ENCODE results near the gene ZSCAN18. TPM values are rescaled to one million over a fixed set of nuclear protein-coding genes. Genes with fewer than 3 reads are reported as not detected.
"Not testable (repeated sequence)": the region's sequence is repeated elsewhere in the genome, so short reads cannot be mapped to it uniquely, and the experiment has no call there.

ZSCAN18 gene, protein sequence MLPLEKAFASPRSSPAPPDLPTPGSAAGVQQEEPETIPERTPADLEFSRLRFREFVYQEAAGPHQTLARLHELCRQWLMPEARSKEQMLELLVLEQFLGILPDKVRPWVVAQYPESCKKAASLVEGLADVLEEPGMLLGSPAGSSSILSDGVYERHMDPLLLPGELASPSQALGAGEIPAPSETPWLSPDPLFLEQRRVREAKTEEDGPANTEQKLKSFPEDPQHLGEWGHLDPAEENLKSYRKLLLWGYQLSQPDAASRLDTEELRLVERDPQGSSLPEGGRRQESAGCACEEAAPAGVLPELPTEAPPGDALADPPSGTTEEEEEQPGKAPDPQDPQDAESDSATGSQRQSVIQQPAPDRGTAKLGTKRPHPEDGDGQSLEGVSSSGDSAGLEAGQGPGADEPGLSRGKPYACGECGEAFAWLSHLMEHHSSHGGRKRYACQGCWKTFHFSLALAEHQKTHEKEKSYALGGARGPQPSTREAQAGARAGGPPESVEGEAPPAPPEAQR
- 10 to 100 TPM; 22.2 to 39.2 (median 36.7) TPM for polyA plus RNA-seq (ENCODE audit: low read depth in 6 of 6)

DNA sequence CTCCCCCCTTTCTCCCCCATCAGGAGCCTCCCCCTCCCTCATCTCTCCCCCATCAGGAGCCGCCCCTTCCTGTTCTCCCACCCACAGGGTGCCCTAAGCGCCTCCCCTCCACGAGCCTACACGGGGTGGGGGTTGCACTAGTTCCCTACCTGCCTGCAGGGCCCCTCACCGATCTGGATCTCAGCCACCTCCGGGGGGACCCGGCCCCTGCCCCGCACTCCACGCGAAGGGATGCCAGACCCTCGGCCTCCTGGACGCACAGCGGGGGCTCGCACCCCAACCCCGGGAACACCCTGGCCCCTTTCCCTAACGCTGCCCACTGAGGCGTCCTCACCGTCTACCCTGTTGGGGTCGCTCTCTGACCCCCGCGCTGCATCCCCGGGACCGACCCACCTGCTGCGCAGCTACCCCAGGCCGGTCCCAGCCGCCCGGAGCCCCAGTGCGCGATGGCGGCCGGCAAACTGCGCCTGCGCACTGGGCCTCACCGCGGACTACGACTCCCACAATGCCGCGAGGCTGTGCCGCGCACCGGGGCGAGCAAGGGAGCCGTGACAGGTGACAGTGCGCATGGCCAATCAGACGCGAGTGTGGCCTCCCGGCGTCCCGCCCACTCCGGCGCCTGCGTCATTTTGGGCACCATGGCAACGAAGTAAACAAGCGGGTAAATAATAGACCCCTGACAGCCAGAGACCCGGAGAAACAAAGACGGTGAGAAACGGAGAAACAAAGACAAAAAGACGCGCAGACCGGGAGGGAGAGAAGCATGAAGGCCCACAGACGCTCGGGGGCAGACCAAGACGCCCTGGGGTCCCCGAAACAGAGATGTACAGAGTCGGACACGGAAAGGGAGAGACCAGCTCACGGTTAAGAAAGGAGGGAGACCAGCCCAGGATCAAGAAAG, at the start of gene ZSCAN18:
Gene ZSCAN18, minus strand, starts transcription at position 451 of the 901 bp plus-strand sequence. CDS start 7,964 bp downstream, outside the sequence.
- peaks cover 8 to 23% of the 10 kb centered on the region in 2 donors for H3K36me3 Mint-ChIP-seq
- DNase-seq (peak; percentile 100), ATAC-seq (ENCODE audit: low read depth in 2 of 2) (peak; percentile 87)
- peaks cover 0 to 22% (median 12%) of the 10 kb centered on the region in 7 donors for H3K9me3 Mint-ChIP-seq
- no peaks in the 10 kb centered on the region for H3K27me3 Mint-ChIP-seq
- peaks cover 28 to 41% (median 31%) of the 10 kb centered on the region in 3 donors for H3K4me1 Mint-ChIP-seq
- H3K27ac Mint-ChIP-seq = peak within 1 kb of the TSS; percentile 100
- peak within 1 kb of the TSS; percentile 84 to 96 (median 94) for H3K4me3 Mint-ChIP-seq

DNA sequence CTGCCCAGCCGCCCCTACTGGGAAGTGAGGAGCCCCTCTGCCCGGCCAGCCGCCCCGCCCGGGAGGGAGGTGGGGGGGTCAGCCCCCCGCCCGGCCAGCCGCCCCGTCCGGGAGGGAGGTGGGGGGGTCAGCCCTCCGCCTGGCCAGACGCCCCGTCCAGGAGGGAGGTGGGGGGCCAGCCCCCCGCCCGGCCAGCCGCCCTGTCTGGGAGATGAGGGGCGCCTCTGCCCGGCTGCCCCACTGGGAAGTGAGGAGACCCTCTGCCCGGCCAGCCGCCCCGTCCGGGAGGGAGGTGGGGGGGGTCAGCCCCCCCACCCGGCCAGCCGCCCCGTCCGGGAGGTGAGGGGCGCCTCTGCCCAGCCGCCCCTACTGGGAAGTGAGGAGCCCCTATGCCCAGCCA, 49.4 kb upstream of the ZSCAN18 start:
- Mint-ChIP-seq H3K4me1 (peaks cover 11 to 16% (median 15%) of the 10 kb centered on the region in 3 donors), H3K36me3 (peaks cover 7 to 11% of the 10 kb centered on the region in 2 donors), H3K9me3 (peaks cover 0 to 23% (median 15%) of the 10 kb centered on the region in 7 donors)
- not testable (repeated sequence) for ATAC-seq (ENCODE audit: low read depth in 2 of 2); H3K27ac Mint-ChIP-seq; DNase-seq; H3K4me3 Mint-ChIP-seq; H3K27me3 Mint-ChIP-seq

DNA sequence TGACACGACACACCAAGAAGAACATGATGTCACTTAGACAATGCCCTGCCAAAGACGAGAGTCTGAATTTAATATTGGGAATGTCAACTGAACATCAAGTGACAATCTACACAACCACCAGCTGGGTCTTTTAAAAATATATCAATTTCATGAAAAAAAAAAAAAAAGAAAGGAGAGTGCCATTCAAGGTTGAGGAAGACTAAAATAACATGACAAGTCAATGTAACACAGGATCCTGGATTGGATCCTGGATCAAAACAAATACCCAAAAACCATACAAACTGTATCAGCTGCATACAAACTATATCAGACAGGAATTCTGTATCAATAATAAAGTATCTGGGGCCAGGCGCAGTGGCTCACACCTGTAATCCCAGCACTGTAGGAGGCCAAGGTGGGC, 47.8 kb upstream of the ZSCAN18 start:
- Mint-ChIP-seq H3K4me1 (peaks cover 11 to 13% (median 11%) of the 10 kb centered on the region in 3 donors), H3K4me3 (peak overlapping the region in 2 of 8 donors; percentile 47 to 59), H3K36me3 (peaks cover 14 to 20% of the 10 kb centered on the region in 2 donors), H3K27ac (no peak overlapping the region), H3K27me3 (no peaks in the 10 kb centered on the region), H3K9me3 (peaks cover 0 to 28% (median 18%) of the 10 kb centered on the region in 7 donors)
- no peak for DNase-seq
- ATAC-seq (ENCODE audit: low read depth in 2 of 2) = no peak

DNA sequence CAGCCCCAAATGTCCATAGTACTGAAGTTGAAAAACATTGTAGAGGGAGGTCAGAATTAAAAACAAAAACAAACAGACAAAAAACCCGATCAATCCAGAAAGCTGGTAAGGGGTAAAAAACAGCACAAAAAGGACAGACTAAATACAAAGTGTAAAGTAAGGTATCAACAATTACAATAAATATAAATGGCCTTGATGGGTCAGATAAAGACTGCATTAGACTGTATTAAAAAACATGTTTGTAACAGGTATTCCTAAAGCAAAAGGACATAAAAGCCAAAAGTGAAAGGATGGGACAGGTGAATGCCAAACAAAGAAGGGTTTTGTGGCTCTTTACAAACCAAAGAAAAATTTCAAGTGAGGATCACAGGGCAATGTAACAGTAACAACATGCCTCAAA, 36.2 kb upstream of the ZSCAN18 start:
- DNase-seq (no peak), ATAC-seq (ENCODE audit: low read depth in 2 of 2) (no peak)
- Mint-ChIP-seq H3K27ac (peak overlapping the region in 1 of 6 donors; percentile 16), H3K4me1 (peaks cover 0 to 4% (median 0%) of the 10 kb centered on the region in 3 donors), H3K36me3 (peaks cover 62 to 63% of the 10 kb centered on the region in 2 donors), H3K4me3 (no peak overlapping the region), H3K27me3 (no peaks in the 10 kb centered on the region), H3K9me3 (peaks cover 11 to 94% (median 77%) of the 10 kb centered on the region in 7 donors)

DNA sequence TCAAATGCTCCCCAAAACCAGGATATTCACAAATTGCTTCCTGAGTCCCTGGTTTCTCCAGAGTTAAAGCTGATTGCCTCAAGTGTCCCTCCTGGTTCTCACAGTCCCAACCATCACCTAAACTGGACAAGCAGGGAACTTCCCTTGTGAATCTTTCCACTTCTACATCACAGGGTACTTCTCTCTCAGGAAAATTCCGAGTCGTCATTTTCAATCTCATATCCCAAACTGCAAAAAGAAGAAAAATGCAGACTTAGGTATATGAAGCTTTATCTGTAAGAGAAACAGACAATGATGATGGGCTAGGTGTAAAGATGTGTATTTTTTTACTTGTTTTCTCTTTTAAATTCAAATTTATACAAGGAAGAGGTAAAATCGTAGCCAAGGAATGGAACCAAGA, 31.3 kb upstream of the ZSCAN18 start:
- no peaks in the 10 kb centered on the region for H3K27me3 Mint-ChIP-seq
- DNase-seq = no peak
- H3K4me3 Mint-ChIP-seq = peak overlapping the region in 1 of 8 donors; percentile 1
- no peak for ATAC-seq (ENCODE audit: low read depth in 2 of 2)
- H3K27ac Mint-ChIP-seq = no peak overlapping the region
- H3K4me1 Mint-ChIP-seq = peaks cover 0 to 5% (median 5%) of the 10 kb centered on the region in 3 donors
- H3K9me3 Mint-ChIP-seq = peaks cover 21 to 99% (median 90%) of the 10 kb centered on the region in 7 donors
- H3K36me3 Mint-ChIP-seq = peaks cover 50 to 74% of the 10 kb centered on the region in 2 donors

DNA sequence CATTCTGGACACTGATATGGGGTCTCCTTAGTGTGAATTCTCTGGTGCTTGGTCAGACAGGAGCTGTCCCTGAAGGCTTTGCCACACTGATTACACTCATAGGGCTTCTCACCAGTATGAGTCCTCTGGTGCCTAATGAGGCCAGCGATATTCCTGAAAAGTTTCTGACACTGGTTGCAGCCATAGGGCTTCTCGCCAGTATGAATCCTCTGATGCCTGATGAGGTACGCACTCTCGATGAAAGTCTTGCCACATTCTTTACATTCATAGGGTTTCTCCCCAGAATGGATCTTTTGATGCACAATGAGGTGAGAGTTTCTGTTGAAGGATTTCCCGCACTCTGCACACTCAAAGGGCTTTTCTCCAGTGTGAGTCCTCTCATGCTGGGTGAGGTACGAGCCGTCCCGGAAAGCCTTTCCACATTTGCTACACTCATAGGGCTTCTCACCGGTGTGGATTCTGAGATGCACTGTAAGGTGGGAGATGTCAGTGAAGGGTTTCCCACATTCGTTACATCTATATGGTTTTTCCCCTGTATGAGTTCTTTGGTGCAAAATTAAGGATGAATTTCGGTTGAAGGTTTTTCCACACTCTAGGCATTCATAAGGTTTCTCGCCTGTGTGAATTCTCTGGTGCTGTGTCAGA, 30.1 kb upstream of the ZSCAN18 start:
- Mint-ChIP-seq H3K4me1 (peaks cover 0 to 5% (median 2%) of the 10 kb centered on the region in 3 donors), H3K27me3 (no peaks in the 10 kb centered on the region), H3K27ac (peak overlapping the region in 2 of 6 donors; percentile 38 to 40), H3K4me3 (no peak overlapping the region), H3K9me3 (peaks cover 20 to 99% (median 90%) of the 10 kb centered on the region in 7 donors), H3K36me3 (peaks cover 43 to 68% of the 10 kb centered on the region in 2 donors)
- no peak for DNase-seq
- ATAC-seq (ENCODE audit: low read depth in 2 of 2) = no peak

DNA sequence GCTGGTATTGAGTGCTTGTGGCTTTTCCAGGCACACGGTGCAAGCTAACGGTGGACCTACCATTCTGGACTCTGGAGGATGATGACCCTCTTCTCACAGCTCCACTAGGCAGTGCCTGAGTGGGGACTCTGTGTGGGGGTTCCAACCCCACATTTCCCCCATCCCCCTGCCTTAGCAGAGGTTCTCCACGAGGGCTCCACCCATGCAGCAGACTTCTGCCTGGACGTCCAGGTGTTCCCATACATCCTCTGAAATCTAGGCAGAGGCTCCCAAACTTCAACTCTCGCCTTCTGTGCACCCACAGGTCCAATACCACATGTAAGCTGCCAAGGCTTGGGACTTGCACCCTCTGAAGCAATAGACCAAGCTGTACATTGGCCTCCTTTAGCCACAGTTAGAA, 25.3 kb upstream of the ZSCAN18 start:
- H3K4me1 Mint-ChIP-seq = peaks cover 0 to 5% (median 2%) of the 10 kb centered on the region in 3 donors
- DNase-seq (no peak), ATAC-seq (ENCODE audit: low read depth in 2 of 2) (no peak)
- peaks cover 5 to 14% (median 8%) of the 10 kb centered on the region in 3 donors for H3K27me3 Mint-ChIP-seq
- peaks cover 26 to 66% of the 10 kb centered on the region in 2 donors for H3K36me3 Mint-ChIP-seq
- H3K9me3 Mint-ChIP-seq = peaks cover 31 to 99% (median 89%) of the 10 kb centered on the region in 7 donors
- no peak overlapping the region for H3K4me3 Mint-ChIP-seq
- no peak overlapping the region for H3K27ac Mint-ChIP-seq

DNA sequence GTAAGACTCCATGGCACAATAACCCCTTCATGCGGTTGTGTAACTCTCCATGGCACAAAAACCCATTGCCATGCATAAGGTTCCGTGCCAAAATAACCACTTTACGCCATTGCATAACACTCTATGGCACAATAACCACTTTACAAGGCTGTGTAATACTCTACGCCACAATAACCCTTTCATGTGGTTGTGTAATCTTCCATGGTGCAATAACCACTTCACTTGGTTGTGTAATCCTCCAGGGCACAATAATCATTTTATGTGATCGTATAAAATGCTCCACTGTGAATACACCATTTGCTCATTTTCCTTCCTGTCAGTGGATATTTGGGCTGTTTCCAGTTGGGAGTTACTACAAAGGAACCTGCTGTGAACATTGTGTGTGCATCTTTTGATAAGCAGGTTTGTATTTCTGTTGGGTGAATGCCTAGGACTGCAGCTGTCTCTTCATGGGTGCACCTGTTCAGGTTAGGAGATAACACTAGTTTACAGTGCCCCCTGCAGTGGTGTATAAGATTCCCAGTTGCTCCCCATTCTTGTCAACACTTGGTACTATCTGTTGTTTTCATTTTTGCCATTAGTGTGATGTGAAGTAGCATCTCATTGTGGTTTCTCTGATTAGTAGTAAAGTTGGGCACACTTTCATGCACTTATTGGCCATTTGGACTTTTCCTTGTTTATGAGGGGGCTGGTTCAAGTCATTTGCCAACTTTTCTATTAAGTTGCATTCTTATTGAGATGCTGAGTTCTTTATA, 21.1 kb upstream of the ZSCAN18 start:
- peaks cover 4 to 10% (median 8%) of the 10 kb centered on the region in 3 donors for H3K4me1 Mint-ChIP-seq
- DNase-seq (no peak), ATAC-seq (ENCODE audit: low read depth in 2 of 2) (no peak)
- H3K9me3 Mint-ChIP-seq = peaks cover 25 to 94% (median 84%) of the 10 kb centered on the region in 7 donors
- peaks cover 43 to 63% of the 10 kb centered on the region in 2 donors for H3K36me3 Mint-ChIP-seq
- peaks cover 17 to 42% (median 33%) of the 10 kb centered on the region in 3 donors for H3K27me3 Mint-ChIP-seq
- H3K27ac Mint-ChIP-seq = peak overlapping the region in 1 of 6 donors; percentile 59
- peak overlapping the region in 2 of 8 donors; percentile 1 to 22 for H3K4me3 Mint-ChIP-seq

DNA sequence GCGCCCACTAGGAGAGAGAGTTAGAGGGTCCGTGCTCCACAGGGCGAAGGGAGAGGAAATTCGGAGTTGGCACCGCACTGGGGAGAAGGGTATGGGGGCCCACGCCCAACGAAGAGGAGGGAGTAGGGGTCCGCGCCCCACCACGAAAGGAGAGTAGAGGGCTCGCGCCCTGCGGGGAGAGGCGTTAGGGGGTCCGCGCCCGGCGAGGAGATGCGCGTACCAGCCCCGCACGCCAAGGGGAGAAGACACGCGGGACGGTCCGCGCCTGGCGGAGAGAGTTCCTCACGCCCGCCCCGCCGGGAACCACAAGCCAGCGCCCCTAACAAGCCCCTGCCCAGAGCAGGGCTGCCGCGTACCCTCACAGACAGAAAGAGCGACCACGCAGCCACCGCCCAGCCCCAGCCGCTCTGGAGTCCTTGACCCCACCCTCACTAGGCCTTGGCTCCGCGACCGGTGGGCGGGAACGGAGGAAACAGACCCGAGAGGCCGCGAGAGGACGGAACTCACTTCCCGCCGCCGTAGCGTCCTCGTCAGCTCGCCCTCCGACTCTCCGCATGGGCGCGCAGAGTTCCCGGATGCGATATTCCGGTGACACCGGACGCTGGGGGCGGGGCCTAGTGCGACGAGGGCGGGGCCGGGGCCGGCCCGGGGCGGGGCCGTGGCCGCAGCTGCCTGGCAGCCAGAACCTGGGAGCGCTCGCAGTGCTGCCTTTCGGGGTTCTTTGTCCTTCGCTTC, 20.0 kb upstream of the ZSCAN18 start:
- Mint-ChIP-seq H3K27ac (no peak overlapping the region), H3K4me1 (peaks cover 4 to 10% (median 8%) of the 10 kb centered on the region in 3 donors), H3K36me3 (peaks cover 40 to 57% of the 10 kb centered on the region in 2 donors), H3K4me3 (peak overlapping the region in 3 of 8 donors; percentile 39 to 59 (median 44)), H3K9me3 (peaks cover 21 to 92% (median 84%) of the 10 kb centered on the region in 7 donors), H3K27me3 (peaks cover 17 to 42% (median 33%) of the 10 kb centered on the region in 3 donors)
- DNase-seq = no peak
- peak in 1 of 2 donors; percentile 48 for ATAC-seq (ENCODE audit: low read depth in 2 of 2)

DNA sequence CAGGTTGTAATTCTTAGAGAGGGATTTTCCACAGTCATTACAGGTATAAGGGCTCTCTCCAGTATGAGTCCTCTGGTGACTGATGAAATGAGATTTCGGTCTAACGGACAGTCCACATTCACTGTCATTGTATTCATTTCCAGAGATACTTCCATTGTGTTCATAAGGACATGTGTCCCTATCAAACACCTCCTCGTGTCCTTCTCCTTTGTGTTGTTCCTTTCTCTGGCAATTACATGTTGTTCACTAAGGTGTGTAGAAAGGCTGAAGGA, 10.5 kb upstream of the ZSCAN18 start:
- ATAC-seq (ENCODE audit: low read depth in 2 of 2) (no peak), DNase-seq (no peak)
- Mint-ChIP-seq H3K9me3 (peaks cover 14 to 87% (median 80%) of the 10 kb centered on the region in 7 donors), H3K36me3 (peaks cover under 1 to 37% of the 10 kb centered on the region in 2 donors), H3K4me1 (no peaks in the 10 kb centered on the region), H3K27ac (no peak overlapping the region), H3K27me3 (no peaks in the 10 kb centered on the region), H3K4me3 (no peak overlapping the region)

DNA sequence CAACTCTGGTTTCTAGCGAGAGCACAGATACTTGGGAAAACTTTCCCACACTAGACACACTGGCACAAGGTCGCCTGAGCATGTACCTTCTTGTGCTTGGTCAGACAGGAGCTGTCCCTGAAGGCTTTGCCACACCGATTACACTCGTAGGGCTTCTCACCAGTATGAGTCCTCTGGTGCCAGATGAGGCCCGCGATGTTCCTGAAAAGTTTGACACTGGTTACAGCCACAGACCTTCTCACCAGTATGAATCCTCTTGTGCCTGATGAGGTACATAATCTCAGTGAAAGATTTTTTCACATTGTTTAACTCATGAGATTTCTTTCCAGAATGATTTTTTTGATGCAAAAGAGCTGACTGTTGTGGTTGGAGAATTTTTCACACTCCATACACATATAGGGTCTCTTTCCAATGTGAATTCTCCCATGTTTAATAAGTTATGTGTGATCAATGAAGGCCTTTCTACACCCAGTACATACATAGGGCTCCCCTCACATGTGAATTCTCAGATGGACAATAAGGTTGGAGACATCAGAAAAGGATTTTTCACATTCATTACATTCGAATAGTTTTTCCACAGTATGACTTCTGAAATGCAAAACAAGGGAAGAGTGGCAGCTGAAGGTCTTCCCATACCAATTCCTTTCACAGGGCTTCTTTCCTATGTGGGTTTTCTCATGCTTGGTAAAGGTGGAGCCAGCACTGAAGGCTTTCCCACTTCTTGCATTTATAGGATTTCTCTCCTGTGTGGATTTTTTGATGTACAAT, 9.9 kb upstream of the ZSCAN18 start:
- Mint-ChIP-seq H3K4me3 (no peak overlapping the region), H3K4me1 (no peaks in the 10 kb centered on the region), H3K36me3 (peaks cover 5 to 41% of the 10 kb centered on the region in 2 donors), H3K27me3 (no peaks in the 10 kb centered on the region), H3K9me3 (peaks cover 15 to 87% (median 81%) of the 10 kb centered on the region in 7 donors), H3K27ac (no peak overlapping the region)
- ATAC-seq (ENCODE audit: low read depth in 2 of 2) (no peak), DNase-seq (no peak)

Data from naive B cell (primary cell).